HCT116 (cell line): Measurements from ENCODE around the gene TRIM31. TPM values are rescaled to one million over a fixed set of nuclear protein-coding genes. Genes with fewer than 3 reads are reported as not detected.
A peak's percentile ranks its signal among the peaks of the same experiment; 100 is the strongest.

Source experiments
- ATAC-seq: fragments of 200-7000 bp; cut with Tn5 transposase; 2 replicates; pipeline ENCODE4 v1.9.1; 2020; ENCODE audit warnings: mild to moderate bottlenecking, moderate library complexity
- BruUV-seq: library from RNA; stranded (reverse); fragments of 400-500 nt; replicated peaks from 2 replicates; lab custom pipeline; 2021; lab: Mats Ljungman, UMichigan
- CTCF ChIA-PET: fragments of 300-600 bp; sonication (Branson Sonifier 250); formaldehyde crosslinking; loops from one replicate; lab custom pipeline; 2021; ENCODE audit warnings: antibody characterized with exemption; lab: Charles Lee
- POLR2A ChIA-PET: fragments of 300-600, 350-600 bp; sonication (Branson Sonifier 250); formaldehyde crosslinking; loops from one replicate; lab custom pipeline; 2021; ENCODE audit warnings: antibody characterized with exemption; lab: Charles Lee
- RAD21 ChIA-PET, 2 experiments: fragments of 300-600 bp; sonication (Branson Sonifier 250); formaldehyde crosslinking; loops; one replicate each; lab custom pipeline; 2023; ENCODE audit warnings: low total read pairs in 2 of 2; ENCODE audit not compliant: uncharacterized antibody in 2 of 2, unreplicated experiment in 2 of 2, low non-redundant PET in 1 of 2; lab: Charles Lee
- DNase-seq: peaks from one replicate; pipeline ENCODE4 v3.0.0-alpha.2; 2010; ENCODE audit warnings: low read depth, low spot score
- H2AFZ ChIP-seq: fragments of 200-600 bp; shearing (Covaris generic), sonication (generic); 2 replicates; pipeline ENCODE4 v1.6.1; 2017; ENCODE audit warnings: low read depth, mixed run types, mixed read lengths, antibody characterized with exemption, low read length; ENCODE audit not compliant: poor library complexity, severe bottlenecking
- H3K27ac ChIP-seq: 2 replicates; pipeline ENCODE4 v1.5.1; 2012; ENCODE audit warnings: low read depth, low read length
- H3K27me3 ChIP-seq: fragments of 200-600 bp; sonication (generic); 2 replicates; pipeline ENCODE4 v1.6.1; 2016; ENCODE audit warnings: mixed run types, low read length, mixed read lengths; ENCODE audit not compliant: insufficient read depth
- H3K36me3 ChIP-seq, 2 experiments: fragments of 200-500 bp in 1 of 2; fragments of 200-600 bp in 1 of 2; sonication (Bioruptor generic) in 1 of 2; sonication (generic) in 1 of 2; 2 replicates each; pipeline versions ENCODE4 v1.5.1 to v1.6.1; 2014 to 2016; ENCODE audit warnings: low read length in 2 of 2, inconsistent platforms in 1 of 2, mixed read lengths in 1 of 2, mixed run types in 1 of 2; ENCODE audit not compliant: insufficient read depth in 2 of 2, control insufficient read depth in 1 of 2
- H3K4me1 ChIP-seq, 2 experiments: fragments of 200-600 bp in 1 of 2; sonication (generic) in 1 of 2; 2 replicates each; pipeline versions ENCODE4 v1.5.1 to v1.6.1; 2012 to 2017; ENCODE audit warnings: low read length in 2 of 2, inconsistent platforms in 1 of 2, mild to moderate bottlenecking in 1 of 2, mixed read lengths in 1 of 2, mixed run types in 1 of 2, moderate library complexity in 1 of 2; ENCODE audit not compliant: insufficient read depth in 2 of 2, control insufficient read depth in 1 of 2
- H3K4me2 ChIP-seq: fragments of 200-600 bp; sonication (generic); 2 replicates; pipeline ENCODE4 v1.6.1; 2017; ENCODE audit warnings: mixed run types, low read length, mixed read lengths
- H3K4me3 ChIP-seq, 2 experiments: fragments of 200-600 bp in 1 of 2; sonication (generic) in 1 of 2; replicated peaks in 1 of 2; 2 replicates each; pipeline ENCODE4 v1.5.1; 2011 to 2016; ENCODE audit warnings: low read length in 2 of 2, control low read depth in 1 of 2, low read depth in 1 of 2, mild to moderate bottlenecking in 1 of 2, mixed read lengths in 1 of 2, mixed run types in 1 of 2
- H3K79me2 ChIP-seq: fragments of 200-600 bp; sonication (generic); 2 replicates; pipeline ENCODE4 v1.6.1; 2017; ENCODE audit warnings: mild to moderate bottlenecking, mixed run types, low read length, moderate library complexity, mixed read lengths; ENCODE audit not compliant: insufficient read depth
- H3K9ac ChIP-seq: fragments of 200-600 bp; sonication (generic); 2 replicates; pipeline ENCODE4 v1.6.1; 2016; ENCODE audit warnings: low read length, mixed read lengths
- H3K9me2 ChIP-seq: fragments of 200-600 bp; sonication (generic), shearing (Covaris generic); 2 replicates; pipeline ENCODE4 v1.6.1; 2017; ENCODE audit warnings: mixed run types, mild to moderate bottlenecking, moderate library complexity; ENCODE audit not compliant: insufficient read depth
- H3K9me3 ChIP-seq, 2 experiments: fragments of 200-500 bp in 1 of 2; fragments of 200-600 bp in 1 of 2; sonication (Bioruptor generic) in 1 of 2; sonication (generic) in 1 of 2; 2 replicates each; pipeline ENCODE4 v1.6.1; 2014 to 2017; ENCODE audit warnings: low read length in 2 of 2, mixed read lengths in 2 of 2, inconsistent platforms in 1 of 2, low read depth in 1 of 2, mild to moderate bottlenecking in 1 of 2, mixed run types in 1 of 2, moderate library complexity in 1 of 2; ENCODE audit not compliant: control insufficient read depth in 1 of 2, insufficient read depth in 1 of 2
- H4K20me1 ChIP-seq: fragments of 200-600 bp; sonication (generic), shearing (Covaris generic); 2 replicates; pipeline ENCODE4 v1.6.1; 2017; ENCODE audit warnings: mixed run types, mild to moderate bottlenecking, moderate library complexity; ENCODE audit not compliant: insufficient read depth
- CBX3 ChIP-seq: IDR thresholded peaks from 2 replicates; pipeline ENCODE4 v1.6.1; 2012; ENCODE audit warnings: low read depth
- EGR1 ChIP-seq: IDR thresholded peaks from 2 replicates; pipeline ENCODE4 v1.6.1; 2012; ENCODE audit warnings: low read depth
- ELF1 ChIP-seq: IDR thresholded peaks from 2 replicates; pipeline ENCODE4 v1.6.1; 2012; ENCODE audit warnings: low read depth, borderline replicate concordance
- EZH2 ChIP-seq: fragments of 200-600 bp; sonication (generic); IDR thresholded peaks from 2 replicates; pipeline ENCODE4 v1.6.1; 2017; ENCODE audit warnings: antibody characterized with exemption, mixed run types
- EZH2phosphoT487 ChIP-seq: fragments of 200-600 bp; IDR thresholded peaks from 2 replicates; pipeline ENCODE4 v1.6.1; 2018; ENCODE audit warnings: antibody characterized with exemption, borderline replicate concordance
- FOSL1 ChIP-seq: IDR thresholded peaks from 2 replicates; pipeline ENCODE4 v1.6.1; 2012; ENCODE audit warnings: low read depth
- JUND ChIP-seq: IDR thresholded peaks from 2 replicates; pipeline ENCODE4 v1.6.1; 2012
- POLR2A ChIP-seq: IDR thresholded peaks from 2 replicates; pipeline ENCODE4 v1.7.0; 2011; ENCODE audit warnings: borderline replicate concordance; ENCODE audit not compliant: insufficient read depth, insufficient read length; ENCODE audit errors: extremely low read depth
- POLR2AphosphoS5 ChIP-seq: IDR thresholded peaks from 2 replicates; pipeline ENCODE4 v1.6.1; 2011; ENCODE audit warnings: mild to moderate bottlenecking, low read depth, low read length, moderate library complexity
- SIN3A ChIP-seq: IDR thresholded peaks from 2 replicates; pipeline ENCODE4 v1.6.1; 2012; ENCODE audit warnings: low read depth
- SP1 ChIP-seq: IDR thresholded peaks from 2 replicates; pipeline ENCODE4 v1.6.1; 2012; ENCODE audit warnings: low read depth
- SRF ChIP-seq: IDR thresholded peaks from 2 replicates; pipeline ENCODE4 v1.6.1; 2012; ENCODE audit warnings: low read depth
- YY1 ChIP-seq: IDR thresholded peaks from 2 replicates; pipeline ENCODE4 v1.6.1; 2011; ENCODE audit warnings: low read length, low read depth, moderate library complexity, mild to moderate bottlenecking; ENCODE audit not compliant: insufficient replicate concordance; ENCODE audit errors: extremely low read depth
- ZFX ChIP-seq: fragments of 450-650 bp; IDR thresholded peaks from 2 replicates; pipeline ENCODE4 v1.6.1; 2017
- ZNF274 ChIP-seq: fragments of 200-500 bp; sonication (Bioruptor generic); IDR thresholded peaks from 2 replicates; pipeline ENCODE4 v1.6.1; 2014; ENCODE audit warnings: mild to moderate bottlenecking, low read depth, low read length, inconsistent platforms
- intact Hi-C: fragments of 100-400 bp; cut with micrococcal nuclease; formaldehyde crosslinking; loops from 2 replicates; pipeline ENCODE4 v1.10.0; 2022
- total RNA-seq: library from RNA; stranded (reverse); gene quantifications from one replicate; pipeline ENCODE4 v1.2.1, GENCODE V29; 2021; ENCODE audit not compliant: unreplicated experiment
- TF ChIP-seq, protein P1 (sequence below): IDR thresholded peaks from 2 replicates; pipeline ENCODE4 v1.6.1; 2012

Gene TRIM31
- total RNA-seq, 1 experiment from 2014 or later: not detected

DNA sequence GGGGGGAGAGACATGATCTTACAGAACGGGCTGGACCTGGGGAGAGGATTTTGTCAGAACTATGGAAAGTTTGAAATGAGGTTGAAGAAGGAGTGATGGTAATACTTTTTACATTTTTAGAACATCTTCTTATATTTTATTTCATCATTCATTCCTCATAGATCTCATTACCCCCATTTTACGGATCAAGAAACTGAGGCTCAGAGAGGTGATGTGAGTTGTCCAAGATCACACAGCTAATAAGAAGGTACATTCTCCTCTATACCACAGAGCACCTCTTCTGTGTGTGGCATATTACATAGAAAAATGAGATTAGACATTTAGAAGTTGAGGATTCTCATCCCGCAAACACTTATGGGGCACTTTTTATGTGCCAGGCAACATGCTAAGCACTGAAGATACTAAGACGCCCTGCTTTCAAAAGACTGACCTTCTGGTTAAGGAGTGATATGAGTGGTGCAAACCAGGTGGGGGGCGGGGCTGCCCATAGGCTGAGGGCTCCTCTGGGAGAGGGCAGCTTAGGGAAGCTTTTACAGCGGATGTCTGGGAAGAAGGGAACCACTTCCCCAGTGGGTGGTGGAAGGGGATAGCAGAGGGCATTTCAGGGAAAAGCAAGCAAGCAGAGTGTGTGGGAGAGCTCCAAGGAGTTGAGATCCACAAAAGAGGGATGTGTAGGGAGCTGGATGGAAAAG is 19.9 kb downstream of the TRIM31 start:
- no peaks in the 10 kb centered on the region for H3K79me2 ChIP-seq
- no peaks in the 10 kb centered on the region for H4K20me1 ChIP-seq
- no peak for DNase-seq
- ChIA-PET CTCF (interaction anchor here (1.2 to 2.2 kb wide), 2 partner anchors 10 kb away, joined by 4 to 8 read pairs; no protein-coding TSS in a partner anchor), RAD21 (no interaction called here), POLR2A (interaction anchor here (1.7 kb wide), 1 partner anchor 9 kb away, joined by 18 read pairs; no protein-coding TSS in a partner anchor)
- no peaks in the 10 kb centered on the region for H3K9me2 ChIP-seq
- no peak overlapping the region for H3K27ac ChIP-seq
- no peak overlapping the region for H2AFZ ChIP-seq
- H3K9ac ChIP-seq: no peak overlapping the region
- peak overlapping the region; percentile 87 for H3K4me2 ChIP-seq
- H3K27me3 ChIP-seq: no peaks in the 10 kb centered on the region
- H3K9me3 ChIP-seq: no peaks in the 10 kb centered on the region
- no TSS peak for BruUV-seq
- H3K4me1 ChIP-seq: peaks cover 21 to 50% of the 10 kb centered on the region in 2 experiments
- H3K36me3 ChIP-seq: no peaks in the 10 kb centered on the region
- no peak for TF ChIP-seq CBX3
- TF ChIP-seq FOSL1: no peak
- TF ChIP-seq EZH2phosphoT487: no peak
- no peak for TF ChIP-seq POLR2AphosphoS5
- TF ChIP-seq JUND: no peak
- TF ChIP-seq, protein P1, sequence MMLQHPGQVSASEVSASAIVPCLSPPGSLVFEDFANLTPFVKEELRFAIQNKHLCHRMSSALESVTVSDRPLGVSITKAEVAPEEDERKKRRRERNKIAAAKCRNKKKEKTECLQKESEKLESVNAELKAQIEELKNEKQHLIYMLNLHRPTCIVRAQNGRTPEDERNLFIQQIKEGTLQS: no peak
- no peak for TF ChIP-seq ZNF274
- TF ChIP-seq YY1: no peak
- TF ChIP-seq POLR2A: no peak
- TF ChIP-seq SIN3A: no peak
- no peak for TF ChIP-seq ZFX
- no peak for TF ChIP-seq EZH2
- TF ChIP-seq SP1: no peak
- no peak for TF ChIP-seq ELF1
- no peak for TF ChIP-seq SRF
- no peak for TF ChIP-seq EGR1
- H3K4me3 ChIP-seq: no peak overlapping the region
- intact Hi-C loops: no loop called here
- ATAC-seq: no peak
